Natural killer cell (primary cell): ENCODE data around the gene MGME1. TPM values are rescaled to one million over a fixed set of nuclear protein-coding genes. Genes with fewer than 3 reads are reported as not detected.

Experiments
- ATAC-seq, 3 donors: fragments of 150-1000 bp in 2 of 3; fragments of 200-7000 bp in 1 of 3; cut with Tn5 transposase; 1 replicate in 1 of 3; 2 replicates in 2 of 3; pipeline ENCODE4 v1.10.0; 2021; ENCODE audit warnings: mild to moderate bottlenecking in 2 of 3, moderate library complexity in 2 of 3
- DNase-seq, 2 donors: peaks; one replicate each; pipeline versions ENCODE4 v3.0.0 to v3.0.0-alpha.2; 2013 to 2021; ENCODE audit warnings: mixed read lengths in 1 of 2
- H3K27ac ChIP-seq: one replicate; pipeline ENCODE4 v1.5.1; 2013; ENCODE audit warnings: mild to moderate bottlenecking, low read length
- H3K27me3 ChIP-seq: one replicate; pipeline ENCODE4 v1.6.1; 2013; ENCODE audit warnings: low read length; ENCODE audit not compliant: control insufficient read depth, insufficient read depth
- H3K36me3 ChIP-seq: one replicate; pipeline ENCODE4 v1.6.1; 2013; ENCODE audit warnings: low read length; ENCODE audit not compliant: control insufficient read depth, insufficient read depth
- H3K4me1 ChIP-seq: one replicate; pipeline ENCODE4 v1.6.1; 2013; ENCODE audit warnings: low read length; ENCODE audit not compliant: control insufficient read depth, insufficient read depth
- H3K4me3 ChIP-seq: one replicate; pipeline ENCODE4 v1.5.1; 2013; ENCODE audit warnings: low read length
- H3K9me3 ChIP-seq: one replicate; pipeline ENCODE4 v1.6.1; 2013; ENCODE audit warnings: low read length; ENCODE audit not compliant: control insufficient read depth, insufficient read depth
- H3K27ac Mint-ChIP-seq, 2 donors: one replicate each; pipeline ENCODE4 v1.8.0; 2022; ENCODE audit warnings: mild to moderate bottlenecking in 2 of 2, mixed read lengths in 2 of 2, moderate library complexity in 1 of 2
- H3K27me3 Mint-ChIP-seq, 2 donors: one replicate each; pipeline ENCODE4 v1.8.0; 2022; ENCODE audit warnings: low read depth in 2 of 2, mixed read lengths in 2 of 2
- H3K36me3 Mint-ChIP-seq: one replicate; pipeline ENCODE4 v1.8.0; 2022; ENCODE audit warnings: mixed read lengths
- H3K4me1 Mint-ChIP-seq, 2 donors: one replicate each; pipeline ENCODE4 v1.8.0; 2022; ENCODE audit warnings: mixed read lengths in 2 of 2
- H3K4me3 Mint-ChIP-seq: one replicate; pipeline ENCODE4 v1.8.0; 2022; ENCODE audit warnings: mild to moderate bottlenecking, moderate library complexity, mixed read lengths
- H3K9me3 Mint-ChIP-seq, 2 donors: one replicate each; pipeline ENCODE4 v1.8.0; 2022; ENCODE audit warnings: mixed read lengths in 2 of 2
- CTCF ChIP-seq: fragments of 200-600 bp; IDR thresholded peaks from one replicate; pipeline ENCODE4 v1.8.0; 2022; ENCODE audit warnings: antibody characterized with exemption
- WGBS: methylation state at CpG from one replicate; pipeline ENCODE4 v1.1.7; 2013; ENCODE audit warnings: missing lambda C conversion rate; ENCODE audit not compliant: insufficient coverage; 5-methylcytosine and 5-hydroxymethylcytosine counted together
- intact Hi-C: fragments of 100-400 bp; cut with micrococcal nuclease; formaldehyde crosslinking; loops from one replicate; pipeline ENCODE4 v1.14.2; 2022
- total RNA-seq, 4 donors: library from RNA; stranded (reverse); fragments of 120-200 nt in 1 of 4; gene quantifications; one replicate each; pipeline versions ENCODE4 v1.2.3 to v1.2.4, GENCODE V29; 2013 to 2022

MGME1 gene
- total RNA-seq, 3 donors from 2014 or later (not counting 1 experiment from before 2014, with no cell fraction given) = 10.3 to 25.1 (median 13.0) TPM

GRCh38 chr20:17936286-17936760 lies 32.5 kb upstream of the MGME1 start:
- Mint-ChIP-seq H3K9me3 (no peaks in the 10 kb centered on the region), H3K27ac (peak overlapping the region in 1 of 2 donors; percentile 21), H3K4me1 (peaks cover 5 to 11% of the 10 kb centered on the region in 2 donors), H3K27me3 (no peaks in the 10 kb centered on the region), H3K36me3 (no peaks in the 10 kb centered on the region), H3K4me3 (no peak overlapping the region)
- intact Hi-C loops = no loop called here
- Histone ChIP-seq H3K27ac (no peak overlapping the region), H3K9me3 (no peaks in the 10 kb centered on the region), H3K36me3 (peaks cover under 1% of the 10 kb centered on the region), H3K27me3 (no peaks in the 10 kb centered on the region), H3K4me3 (no peak overlapping the region), H3K4me1 (peaks cover 17% of the 10 kb centered on the region)
- ATAC-seq (no peak), DNase-seq (no peak)
- no peak for TF ChIP-seq CTCF
- WGBS = 85% methylated on average over 8 of the region's 8 CpGs

- peak overlapping the region in 1 of 2 donors; percentile 36 for H3K27ac Mint-ChIP-seq
Observed at GRCh38 chr20:17936761-17937732, 31.8 kb upstream of the MGME1 start.

GRCh38 chr20:17938871-17939619 lies 29.8 kb upstream of the MGME1 start:
- Histone ChIP-seq H3K4me3 (no peak overlapping the region), H3K4me1 (peaks cover 17% of the 10 kb centered on the region), H3K9me3 (no peaks in the 10 kb centered on the region), H3K36me3 (peaks cover 25% of the 10 kb centered on the region), H3K27ac (peak overlapping the region; percentile 6), H3K27me3 (no peaks in the 10 kb centered on the region)
- DNase-seq (peak; percentile 55 to 79), ATAC-seq (peak; percentile 88 to 95 (median 94))
- Mint-ChIP-seq H3K9me3 (no peaks in the 10 kb centered on the region), H3K27me3 (no peaks in the 10 kb centered on the region), H3K4me1 (peaks cover 5 to 11% of the 10 kb centered on the region in 2 donors), H3K4me3 (peak overlapping the region; percentile 50), H3K27ac (peak overlapping the region in 1 of 2 donors; percentile 76), H3K36me3 (peaks cover 13% of the 10 kb centered on the region)
- intact Hi-C loops = loop anchor here (1.0 to 2.0 kb wide), 3 partner anchors 30 to 434 kb away; partner anchors contain the start of genes MGME1 and SNX5
- peak; percentile 76 for TF ChIP-seq CTCF
- 8% methylated on average over 12 of the region's 13 CpGs for WGBS

More at GRCh38 chr20:17936761-17937732, 31.8 kb upstream of the MGME1 start:
- TF ChIP-seq CTCF = no peak
- DNase-seq = no peak
- ATAC-seq = no peak
- Mint-ChIP-seq H3K9me3 (no peaks in the 10 kb centered on the region), H3K4me1 (peaks cover 5 to 11% of the 10 kb centered on the region in 2 donors), H3K27me3 (no peaks in the 10 kb centered on the region), H3K4me3 (no peak overlapping the region), H3K36me3 (peaks cover 5% of the 10 kb centered on the region)
- Histone ChIP-seq H3K27ac (no peak overlapping the region), H3K9me3 (no peaks in the 10 kb centered on the region), H3K27me3 (no peaks in the 10 kb centered on the region), H3K36me3 (peaks cover 7% of the 10 kb centered on the region), H3K4me1 (peaks cover 17% of the 10 kb centered on the region), H3K4me3 (no peak overlapping the region)
- intact Hi-C loops = no loop called here
- 93% methylated on average over 18 of the region's 19 CpGs for WGBS
